HCT116 (cell line): ENCODE data around the gene DNMT1.

Experiments used
- POLR2A ChIP-seq: IDR thresholded peaks from 2 replicates; pipeline ENCODE4 v1.7.0; 2011; ENCODE audit warnings: borderline replicate concordance; ENCODE audit not compliant: insufficient read depth, insufficient read length; ENCODE audit errors: extremely low read depth
- POLR2AphosphoS5 ChIP-seq: IDR thresholded peaks from 2 replicates; pipeline ENCODE4 v1.6.1; 2011; ENCODE audit warnings: mild to moderate bottlenecking, low read depth, low read length, moderate library complexity
- RAD21 ChIP-seq: IDR thresholded peaks from 2 replicates; pipeline ENCODE4 v1.6.1; 2012; ENCODE audit warnings: low read depth, mild to moderate bottlenecking

DNA sequence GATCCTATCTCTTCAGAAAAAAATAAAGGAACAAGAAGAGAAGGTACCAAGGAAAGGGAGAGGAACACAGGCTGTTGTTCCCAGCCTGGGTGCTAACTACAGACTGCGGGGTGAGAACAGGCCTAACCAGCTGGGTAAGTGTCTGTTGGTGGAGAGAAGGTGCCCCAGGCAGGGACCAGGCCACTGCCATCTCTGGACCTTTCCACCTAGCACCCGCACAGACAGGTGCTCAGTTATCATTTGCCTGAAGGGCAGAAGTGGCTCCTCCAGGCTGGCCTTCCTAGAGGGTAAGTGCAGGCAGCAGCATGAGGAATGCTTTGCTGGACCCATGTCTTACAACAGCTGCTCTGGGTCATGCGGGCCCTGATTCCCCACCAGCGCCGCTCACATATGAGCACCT is 10.1 kb downstream of the DNMT1 start:
- TF ChIP-seq POLR2AphosphoS5, result no peak
- no peak for TF ChIP-seq RAD21
- no peak for TF ChIP-seq POLR2A
